Prostate gland (tissue), 2 donors: Measurements from ENCODE around the gene BTNL8.

Source experiments
- CTCF ChIP-seq, 4 experiments: fragments of 200-600 bp in 2 of 4; fragments of 450-650 bp in 2 of 4; sonication (generic) in 2 of 4; IDR thresholded peaks; 1 replicate in 3 of 4; 2 replicates in 1 of 4; pipeline ENCODE4 v1.5.1; 2016 to 2019; ENCODE audit warnings: antibody characterized with exemption in 4 of 4, mild to moderate bottlenecking in 2 of 4, moderate library complexity in 2 of 4
- POLR2A ChIP-seq: fragments of 450-650 bp; IDR thresholded peaks from one replicate; pipeline ENCODE4 v1.6.1; 2016; ENCODE audit warnings: antibody characterized with exemption, mild to moderate bottlenecking

GRCh38 chr5:180866985-180867384 is 32.0 kb upstream of the BTNL8 start:
- TF ChIP-seq CTCF (IDR thresholded peaks at IDR 0.05): no peak
- TF ChIP-seq POLR2A: no peak
